ENCODE results near the gene KRT80. TPM values are rescaled to one million over a fixed set of nuclear protein-coding genes. Genes with fewer than 3 reads are reported as not detected.

KRT80 gene
- total RNA-seq, 1 donor from 2014 or later = 0.07 TPM

DNA sequence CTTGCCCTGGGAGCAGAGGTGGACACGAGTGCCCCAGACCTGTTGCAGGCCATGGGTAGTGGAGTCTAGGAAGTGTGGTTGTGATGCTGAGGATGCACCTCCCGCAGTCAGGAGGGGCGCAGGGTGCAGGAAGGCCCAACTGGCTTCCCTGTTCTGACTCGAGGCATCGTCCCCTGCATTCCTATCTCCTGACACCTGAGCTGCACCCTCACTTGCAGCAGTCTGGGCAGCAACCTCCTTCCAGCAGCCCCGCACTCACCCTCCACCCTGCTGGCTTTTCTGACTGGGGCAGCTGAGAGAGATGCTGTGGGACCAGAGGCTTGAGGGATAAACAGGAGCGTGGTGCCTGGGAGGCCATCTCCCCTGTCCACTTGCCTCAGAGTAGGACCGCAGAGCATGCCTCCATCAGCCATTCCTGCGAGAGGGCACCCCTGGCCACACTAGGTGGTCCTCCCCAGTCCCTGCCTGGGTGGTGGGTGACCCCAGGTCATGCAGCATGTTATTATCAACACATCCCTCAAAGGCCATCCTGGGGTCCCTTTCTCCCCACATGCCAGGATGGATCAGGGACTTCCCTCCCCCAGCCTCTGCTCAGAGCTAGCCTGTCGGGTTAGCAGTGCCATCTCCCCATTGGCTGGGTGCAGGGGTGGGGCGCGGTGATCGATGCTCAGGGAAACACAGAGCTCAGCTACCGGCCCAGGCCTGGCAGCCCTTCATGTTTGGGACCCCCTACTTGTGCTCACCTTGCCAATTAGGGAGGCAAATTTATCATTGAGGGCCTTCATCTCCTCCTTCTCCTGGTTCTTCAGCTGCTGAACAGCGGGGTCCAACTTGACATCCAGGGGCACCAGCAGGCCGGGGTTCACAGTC lies 719 bp downstream of the KRT80 start:
- TF ChIP-seq, protein P1, sequence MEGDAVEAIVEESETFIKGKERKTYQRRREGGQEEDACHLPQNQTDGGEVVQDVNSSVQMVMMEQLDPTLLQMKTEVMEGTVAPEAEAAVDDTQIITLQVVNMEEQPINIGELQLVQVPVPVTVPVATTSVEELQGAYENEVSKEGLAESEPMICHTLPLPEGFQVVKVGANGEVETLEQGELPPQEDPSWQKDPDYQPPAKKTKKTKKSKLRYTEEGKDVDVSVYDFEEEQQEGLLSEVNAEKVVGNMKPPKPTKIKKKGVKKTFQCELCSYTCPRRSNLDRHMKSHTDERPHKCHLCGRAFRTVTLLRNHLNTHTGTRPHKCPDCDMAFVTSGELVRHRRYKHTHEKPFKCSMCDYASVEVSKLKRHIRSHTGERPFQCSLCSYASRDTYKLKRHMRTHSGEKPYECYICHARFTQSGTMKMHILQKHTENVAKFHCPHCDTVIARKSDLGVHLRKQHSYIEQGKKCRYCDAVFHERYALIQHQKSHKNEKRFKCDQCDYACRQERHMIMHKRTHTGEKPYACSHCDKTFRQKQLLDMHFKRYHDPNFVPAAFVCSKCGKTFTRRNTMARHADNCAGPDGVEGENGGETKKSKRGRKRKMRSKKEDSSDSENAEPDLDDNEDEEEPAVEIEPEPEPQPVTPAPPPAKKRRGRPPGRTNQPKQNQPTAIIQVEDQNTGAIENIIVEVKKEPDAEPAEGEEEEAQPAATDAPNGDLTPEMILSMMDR (IDR thresholded peaks at IDR 0.05; ENCODE audit: unreplicated experiment) = no peak
- no peak for DNase-seq (ENCODE audit: low spot score, unreplicated experiment)
- Mint-ChIP-seq H3K27me3 (peaks cover 15% of the 10 kb centered on the region), H3K27ac (no peak overlapping the region), H3K4me3 (ENCODE audit: low read depth) (no peak overlapping the region), H3K4me1 (ENCODE audit: low read depth) (no peaks in the 10 kb centered on the region), H3K9me3 (ENCODE audit: low read depth) (no peaks in the 10 kb centered on the region), H3K36me3 (ENCODE audit: insufficient read depth) (no peaks in the 10 kb centered on the region)

DNA sequence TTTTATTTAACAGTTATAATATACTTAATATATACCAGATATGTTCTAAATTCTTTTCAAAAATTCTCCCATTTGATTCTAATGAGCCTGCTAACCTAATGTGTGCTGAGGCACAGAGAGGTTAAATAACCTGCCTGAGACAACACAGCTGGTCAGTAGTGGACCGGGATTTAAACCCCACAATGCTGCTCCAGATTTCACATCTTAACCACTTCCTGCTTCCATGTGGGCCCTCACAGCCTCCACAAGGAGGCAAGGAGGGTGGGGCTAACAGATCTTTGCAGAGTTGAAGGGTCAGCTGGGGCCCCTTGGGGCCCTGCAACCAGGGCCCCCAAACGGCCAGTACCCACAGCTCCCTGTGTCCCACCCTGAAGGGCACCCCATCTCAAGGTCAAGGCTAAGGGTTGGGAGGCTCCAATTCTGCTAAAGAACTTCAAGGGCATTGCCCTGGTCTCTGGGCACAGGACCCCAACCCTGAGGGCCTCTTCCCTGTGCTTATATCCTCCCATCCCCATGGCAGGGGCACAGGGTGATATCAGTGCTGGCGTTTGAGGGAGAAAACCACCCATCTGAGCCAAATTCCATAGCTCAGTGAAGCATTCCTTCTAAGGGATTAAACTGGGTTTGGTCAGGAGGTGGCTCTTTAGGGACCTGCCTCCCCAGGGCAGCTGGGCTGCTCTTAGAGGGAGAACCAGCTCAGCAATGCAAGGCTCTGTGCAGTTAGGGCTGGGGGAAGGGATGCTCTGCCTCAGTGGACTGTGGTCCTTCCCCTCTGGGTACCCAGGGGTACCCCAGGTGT lies 2.2 kb downstream of the KRT80 start:
- no peak for DNase-seq (ENCODE audit: low spot score, unreplicated experiment)
- H3K4me3 Mint-ChIP-seq (ENCODE audit: low read depth) = no peak overlapping the region
- H3K27me3 Mint-ChIP-seq = peaks cover 21% of the 10 kb centered on the region
- H3K36me3 Mint-ChIP-seq (ENCODE audit: insufficient read depth) = no peaks in the 10 kb centered on the region
- no peak overlapping the region for H3K27ac Mint-ChIP-seq
- H3K4me1 Mint-ChIP-seq (ENCODE audit: low read depth) = no peaks in the 10 kb centered on the region
- H3K9me3 Mint-ChIP-seq (ENCODE audit: low read depth) = no peaks in the 10 kb centered on the region
- TF ChIP-seq, protein P1 (IDR thresholded peaks at IDR 0.05; ENCODE audit: unreplicated experiment) = no peak

DNA sequence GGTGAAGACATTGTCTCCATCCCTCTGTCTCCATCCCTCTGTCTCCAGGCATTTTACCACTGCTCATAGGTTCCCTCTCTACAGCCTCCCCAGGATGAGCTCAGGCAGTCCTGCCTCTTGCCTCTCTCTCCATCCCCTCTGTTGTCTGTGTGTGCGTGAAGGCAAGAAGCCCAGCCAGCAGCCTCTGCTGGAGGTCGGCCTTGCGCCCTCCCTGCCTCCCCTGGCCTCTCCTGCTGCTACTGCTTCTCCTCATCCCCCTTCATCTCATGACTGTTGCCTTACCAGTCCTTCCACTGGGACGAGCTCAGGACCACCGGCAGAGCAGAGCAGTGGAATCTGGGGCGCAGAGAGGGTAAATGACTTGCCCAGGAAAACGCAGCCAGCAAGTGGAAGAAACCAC lies 3.2 kb downstream of the KRT80 start:
- Mint-ChIP-seq H3K36me3 (ENCODE audit: insufficient read depth) (no peaks in the 10 kb centered on the region), H3K9me3 (ENCODE audit: low read depth) (no peaks in the 10 kb centered on the region), H3K4me1 (ENCODE audit: low read depth) (no peaks in the 10 kb centered on the region), H3K4me3 (ENCODE audit: low read depth) (no peak overlapping the region), H3K27me3 (peaks cover 25% of the 10 kb centered on the region), H3K27ac (no peak overlapping the region)
- TF ChIP-seq, protein P1 (IDR thresholded peaks at IDR 0.05; ENCODE audit: unreplicated experiment) = no peak
- DNase-seq (ENCODE audit: low spot score, unreplicated experiment) = no peak

DNA sequence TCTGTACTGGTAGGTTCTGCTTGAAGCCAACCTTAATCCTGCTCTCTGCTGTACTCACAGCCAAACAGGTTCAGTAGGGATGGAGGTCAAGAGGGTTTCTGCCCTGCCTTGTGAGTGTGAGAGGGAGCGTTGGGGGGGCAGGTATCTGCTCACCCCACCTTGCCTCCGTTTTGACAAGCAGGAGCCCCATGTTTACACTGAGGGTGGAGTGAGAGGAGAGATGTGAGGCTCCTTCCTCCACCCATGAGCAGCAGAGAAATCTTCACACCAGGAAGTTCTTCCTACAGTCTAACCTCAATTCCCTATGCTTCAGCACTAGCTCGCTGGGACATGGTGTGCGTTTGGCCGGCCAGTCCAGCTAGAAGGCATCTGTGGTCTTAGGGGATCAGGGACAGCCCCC lies 4.2 kb downstream of the KRT80 start:
- no peak overlapping the region for H3K27ac Mint-ChIP-seq
- no peak for DNase-seq (ENCODE audit: low spot score, unreplicated experiment)
- TF ChIP-seq, protein P1 (IDR thresholded peaks at IDR 0.05; ENCODE audit: unreplicated experiment) = no peak
- no peaks in the 10 kb centered on the region for H3K36me3 Mint-ChIP-seq (ENCODE audit: insufficient read depth)
- no peak overlapping the region for H3K4me3 Mint-ChIP-seq (ENCODE audit: low read depth)
- H3K9me3 Mint-ChIP-seq (ENCODE audit: low read depth) = no peaks in the 10 kb centered on the region
- H3K4me1 Mint-ChIP-seq (ENCODE audit: low read depth) = peaks cover 2% of the 10 kb centered on the region
- H3K27me3 Mint-ChIP-seq = peaks cover 27% of the 10 kb centered on the region

DNA sequence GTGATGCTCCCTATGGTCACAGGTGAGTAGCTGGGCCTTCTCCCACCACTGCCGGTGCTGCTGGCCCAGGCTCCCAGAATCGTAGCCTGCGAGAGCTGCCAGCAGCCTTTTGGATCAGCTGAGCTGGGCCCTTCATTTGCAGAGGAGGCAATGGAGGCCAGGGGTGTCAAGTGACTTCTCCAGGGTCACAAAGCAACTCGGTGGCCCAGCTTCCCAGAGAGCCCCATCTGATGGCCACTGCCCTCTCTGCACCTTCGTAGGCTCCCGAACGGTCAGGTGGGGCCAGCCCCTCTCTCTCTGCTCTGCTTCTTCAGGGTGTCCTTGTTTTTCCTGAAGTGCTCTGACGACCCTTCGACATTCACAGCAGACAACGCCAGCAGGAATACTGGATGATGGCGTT lies 4.6 kb downstream of the KRT80 start:
- H3K4me3 Mint-ChIP-seq (ENCODE audit: low read depth) = no peak overlapping the region
- peaks cover 27% of the 10 kb centered on the region for H3K27me3 Mint-ChIP-seq

More for the DNA sequence above, 4.6 kb downstream of the KRT80 start:
- Mint-ChIP-seq H3K9me3 (ENCODE audit: low read depth) (no peaks in the 10 kb centered on the region), H3K27ac (no peak overlapping the region), H3K4me1 (ENCODE audit: low read depth) (peaks cover 2% of the 10 kb centered on the region), H3K36me3 (ENCODE audit: insufficient read depth) (no peaks in the 10 kb centered on the region)
- no peak for DNase-seq (ENCODE audit: low spot score, unreplicated experiment)
- TF ChIP-seq, protein P1 (IDR thresholded peaks at IDR 0.05; ENCODE audit: unreplicated experiment) = no peak
